Neural cell (in vitro differentiated cells): ENCODE results near the gene SFMBT2.

Experiments
- EP300 ChIP-seq: fragments of 450-650 bp; conservative IDR thresholded peaks from 2 replicates; pipeline ENCODE4 v1.6.1; 2014; ENCODE audit warnings: antibody characterized with exemption, mild to moderate bottlenecking, moderate library complexity; ENCODE audit not compliant: poor library complexity, severe bottlenecking
- EZH2 ChIP-seq: fragments of 200-600, 300-800 bp; shearing (Covaris generic), sonication (generic); IDR thresholded peaks from 2 replicates; pipeline ENCODE4 v1.6.1; 2014; ENCODE audit warnings: antibody characterized with exemption, low read length, borderline replicate concordance, mild to moderate bottlenecking; ENCODE audit not compliant: insufficient read depth, poor library complexity, severe bottlenecking
- MXI1 ChIP-seq: fragments of 450-650 bp; conservative IDR thresholded peaks from 2 replicates; pipeline ENCODE4 v1.6.1; 2014; ENCODE audit warnings: antibody characterized with exemption, mild to moderate bottlenecking; ENCODE audit not compliant: poor library complexity, severe bottlenecking
- POLR2AphosphoS5 ChIP-seq: IDR thresholded peaks from 2 replicates; pipeline ENCODE4 v1.6.1; 2012
- RAD21 ChIP-seq: fragments of 450-650 bp; conservative IDR thresholded peaks from 2 replicates; pipeline ENCODE4 v1.6.1; 2014; ENCODE audit warnings: antibody characterized with exemption, mild to moderate bottlenecking, moderate library complexity
- TF ChIP-seq, protein P1 (sequence below): fragments of 450-650 bp; IDR thresholded peaks from 2 replicates; pipeline ENCODE4 v1.5.1; 2014; ENCODE audit warnings: antibody characterized with exemption, mild to moderate bottlenecking, moderate library complexity; ENCODE audit not compliant: poor library complexity, severe bottlenecking
- TF ChIP-seq, protein P2 (sequence below): IDR thresholded peaks from 2 replicates; pipeline ENCODE4 v1.6.1; 2012; ENCODE audit warnings: borderline replicate concordance

DNA sequence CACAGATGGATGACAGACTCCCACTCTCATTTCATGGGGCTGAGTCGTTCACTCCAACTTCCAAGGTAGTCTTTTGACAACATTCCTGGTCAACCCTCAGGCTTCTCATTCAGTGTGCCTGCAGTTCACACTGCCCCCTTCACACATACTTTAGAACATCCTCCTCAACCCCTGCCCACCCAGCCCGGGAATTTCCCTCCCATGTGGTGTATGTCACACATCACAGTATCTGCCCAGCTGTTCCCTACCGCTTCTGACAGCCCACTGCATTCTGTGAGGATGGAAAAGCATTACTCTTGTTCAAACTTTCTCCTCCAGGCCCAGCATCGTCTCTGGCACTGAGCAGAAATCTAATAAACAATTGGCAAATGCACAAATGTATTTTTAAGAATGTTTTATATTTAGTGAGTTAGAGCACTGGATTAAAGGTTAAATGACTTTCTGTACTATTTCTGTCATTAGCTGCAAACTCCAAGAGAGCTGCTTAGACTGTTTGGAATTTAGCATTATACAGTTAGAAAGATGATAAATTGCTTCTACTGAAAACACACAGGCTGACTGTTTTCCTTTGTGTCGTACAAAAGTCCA lies 110.4 kb downstream of the SFMBT2 start:
- TF ChIP-seq, protein P1, sequence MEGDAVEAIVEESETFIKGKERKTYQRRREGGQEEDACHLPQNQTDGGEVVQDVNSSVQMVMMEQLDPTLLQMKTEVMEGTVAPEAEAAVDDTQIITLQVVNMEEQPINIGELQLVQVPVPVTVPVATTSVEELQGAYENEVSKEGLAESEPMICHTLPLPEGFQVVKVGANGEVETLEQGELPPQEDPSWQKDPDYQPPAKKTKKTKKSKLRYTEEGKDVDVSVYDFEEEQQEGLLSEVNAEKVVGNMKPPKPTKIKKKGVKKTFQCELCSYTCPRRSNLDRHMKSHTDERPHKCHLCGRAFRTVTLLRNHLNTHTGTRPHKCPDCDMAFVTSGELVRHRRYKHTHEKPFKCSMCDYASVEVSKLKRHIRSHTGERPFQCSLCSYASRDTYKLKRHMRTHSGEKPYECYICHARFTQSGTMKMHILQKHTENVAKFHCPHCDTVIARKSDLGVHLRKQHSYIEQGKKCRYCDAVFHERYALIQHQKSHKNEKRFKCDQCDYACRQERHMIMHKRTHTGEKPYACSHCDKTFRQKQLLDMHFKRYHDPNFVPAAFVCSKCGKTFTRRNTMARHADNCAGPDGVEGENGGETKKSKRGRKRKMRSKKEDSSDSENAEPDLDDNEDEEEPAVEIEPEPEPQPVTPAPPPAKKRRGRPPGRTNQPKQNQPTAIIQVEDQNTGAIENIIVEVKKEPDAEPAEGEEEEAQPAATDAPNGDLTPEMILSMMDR = no peak
- TF ChIP-seq RAD21 (no peak), EP300 (no peak), MXI1 (no peak), POLR2AphosphoS5 (no peak), EZH2 (no peak)
- TF ChIP-seq, protein P2, sequence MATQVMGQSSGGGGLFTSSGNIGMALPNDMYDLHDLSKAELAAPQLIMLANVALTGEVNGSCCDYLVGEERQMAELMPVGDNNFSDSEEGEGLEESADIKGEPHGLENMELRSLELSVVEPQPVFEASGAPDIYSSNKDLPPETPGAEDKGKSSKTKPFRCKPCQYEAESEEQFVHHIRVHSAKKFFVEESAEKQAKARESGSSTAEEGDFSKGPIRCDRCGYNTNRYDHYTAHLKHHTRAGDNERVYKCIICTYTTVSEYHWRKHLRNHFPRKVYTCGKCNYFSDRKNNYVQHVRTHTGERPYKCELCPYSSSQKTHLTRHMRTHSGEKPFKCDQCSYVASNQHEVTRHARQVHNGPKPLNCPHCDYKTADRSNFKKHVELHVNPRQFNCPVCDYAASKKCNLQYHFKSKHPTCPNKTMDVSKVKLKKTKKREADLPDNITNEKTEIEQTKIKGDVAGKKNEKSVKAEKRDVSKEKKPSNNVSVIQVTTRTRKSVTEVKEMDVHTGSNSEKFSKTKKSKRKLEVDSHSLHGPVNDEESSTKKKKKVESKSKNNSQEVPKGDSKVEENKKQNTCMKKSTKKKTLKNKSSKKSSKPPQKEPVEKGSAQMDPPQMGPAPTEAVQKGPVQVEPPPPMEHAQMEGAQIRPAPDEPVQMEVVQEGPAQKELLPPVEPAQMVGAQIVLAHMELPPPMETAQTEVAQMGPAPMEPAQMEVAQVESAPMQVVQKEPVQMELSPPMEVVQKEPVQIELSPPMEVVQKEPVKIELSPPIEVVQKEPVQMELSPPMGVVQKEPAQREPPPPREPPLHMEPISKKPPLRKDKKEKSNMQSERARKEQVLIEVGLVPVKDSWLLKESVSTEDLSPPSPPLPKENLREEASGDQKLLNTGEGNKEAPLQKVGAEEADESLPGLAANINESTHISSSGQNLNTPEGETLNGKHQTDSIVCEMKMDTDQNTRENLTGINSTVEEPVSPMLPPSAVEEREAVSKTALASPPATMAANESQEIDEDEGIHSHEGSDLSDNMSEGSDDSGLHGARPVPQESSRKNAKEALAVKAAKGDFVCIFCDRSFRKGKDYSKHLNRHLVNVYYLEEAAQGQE = no peak
